ENCODE data around the gene GRIK2. TPM values are rescaled to one million over a fixed set of nuclear protein-coding genes. Genes with fewer than 3 reads are reported as not detected.

The GRIK2 gene
- total RNA-seq, 1 experiment from 2014 or later = 0.70 TPM

GRCh38 chr6:101486726-101487125 lies 93.2 kb downstream of the GRIK2 start:
- Histone ChIP-seq H2AK5ac (ENCODE audit: insufficient read length, low read length) (no peak overlapping the region), H3K79me1 (ENCODE audit: insufficient read depth, low read depth, low read length, poor library complexity, severe bottlenecking) (no peaks in the 10 kb centered on the region), H3K23me2 (ENCODE audit: insufficient read length, low read depth, low read length, poor library complexity, severe bottlenecking) (no peaks in the 10 kb centered on the region), H2BK5ac (ENCODE audit: insufficient read length, low read length) (no peak overlapping the region), H2BK12ac (ENCODE audit: insufficient read length, low read depth, low read length) (no peak overlapping the region), H3K27me3 (ENCODE audit: insufficient read depth, low read length) (no peaks in the 10 kb centered on the region), H3K56ac (ENCODE audit: insufficient read length, low read depth, low read length) (no peak overlapping the region), H2BK120ac (ENCODE audit: low read depth, low read length, poor library complexity, severe bottlenecking) (no peak overlapping the region), H3K18ac (ENCODE audit: insufficient read length, low read depth, low read length) (no peak overlapping the region), H4K8ac (replicated peaks; ENCODE audit: insufficient read length, low read depth, low read length) (no peak overlapping the region), H3K9ac (ENCODE audit: extremely low read depth, insufficient read length, low read length) (no peak overlapping the region), H3K4me2 (ENCODE audit: insufficient read depth, insufficient read length, low read length) (no peak overlapping the region), H3K27ac (ENCODE audit: insufficient read length, low read depth, low read length) (no peak overlapping the region), H3K4ac (ENCODE audit: low read depth, low read length) (no peak overlapping the region), H3K4me1 (ENCODE audit: insufficient read depth, low read length) (no peaks in the 10 kb centered on the region; the same call in 1 of the 2 replicates), H3T11ph (ENCODE audit: low read length) (no peak overlapping the region), H3K23ac (ENCODE audit: insufficient read length, low read depth, low read length) (no peak overlapping the region), H2BK20ac (ENCODE audit: low read depth, low read length, poor library complexity, severe bottlenecking) (no peak overlapping the region), H3K14ac (ENCODE audit: insufficient read depth, low read length) (no peak overlapping the region), H4K91ac (ENCODE audit: insufficient read length, low read depth, low read length) (no peak overlapping the region), H2BK15ac (ENCODE audit: low read depth, low read length) (no peak overlapping the region), H3K9me3 (ENCODE audit: control insufficient read depth, low read depth, low read length) (no peaks in the 10 kb centered on the region), H4K5ac (ENCODE audit: insufficient read length, low read depth, low read length) (no peak overlapping the region), H3K79me2 (ENCODE audit: insufficient read depth, low read length) (no peaks in the 10 kb centered on the region), H2AFZ (ENCODE audit: low read length) (no peak overlapping the region), H4K20me1 (ENCODE audit: control insufficient read depth, insufficient read depth, insufficient read length) (no peaks in the 10 kb centered on the region)
- Mint-ChIP-seq H3K27me3 (ENCODE audit: low read depth) (no peaks in the 10 kb centered on the region), H3K4me3 (no peak overlapping the region), H3K9me3 (no peaks in the 10 kb centered on the region), H3K36me3 (ENCODE audit: insufficient read depth in 1 of 3, low read depth in 3 of 3) (no peaks in the 10 kb centered on the region), H3K4me1 (peaks cover 13 to 17% of the 10 kb centered on the region in 2 experiments), H3K27ac (no peak overlapping the region)
- no peak for TF ChIP-seq CTCF (conservative IDR thresholded peaks at IDR 0.05)
- no peak for DNase-seq
- WGBS (ENCODE audit: extremely low coverage, insufficient read length, low lambda C conversion rate) = no CpG with 5 or more reads among the region's 3 CpGs

Measured in H9 (cell line).